PC-3 (cell line): Measurements from ENCODE around the gene STRADA. TPM values are rescaled to one million over a fixed set of nuclear protein-coding genes. Genes with fewer than 3 reads are reported as not detected.

Source experiments
- ATAC-seq: fragments of 200-7000 bp; cut with Tn5 transposase; 2 replicates; pipeline ENCODE4 v1.9.1; 2020; ENCODE audit warnings: mild to moderate bottlenecking, moderate library complexity
- BruUV-seq: library from RNA; stranded (reverse); fragments of 400-500 nt; replicated peaks from 2 replicates; lab custom pipeline; 2021; lab: Mats Ljungman, UMichigan
- CTCF ChIA-PET: fragments of 300-600 bp; sonication (Branson Sonifier 250); formaldehyde crosslinking; loops from one replicate; lab custom pipeline; 2022; ENCODE audit warnings: antibody characterized with exemption; lab: Charles Lee
- POLR2A ChIA-PET: fragments of 300-600 bp; sonication (Branson Sonifier 250); formaldehyde crosslinking; loops from one replicate; lab custom pipeline; 2022; ENCODE audit warnings: antibody characterized with exemption; ENCODE audit not compliant: unreplicated experiment; lab: Charles Lee
- DNase-seq: peaks from one replicate; pipeline ENCODE4 v3.0.0-alpha.2; 2015
- H2AFZ ChIP-seq: fragments of 300-600 bp; sonication (generic); 2 replicates; pipeline ENCODE4 v1.6.0; 2016; ENCODE audit warnings: antibody characterized with exemption, low read length
- H3F3A ChIP-seq: fragments of 300-600 bp; sonication (generic); one replicate; pipeline ENCODE4 v1.6.0; 2017; ENCODE audit warnings: antibody characterized with exemption, low read length, control low read depth, mild to moderate bottlenecking; ENCODE audit not compliant: unreplicated experiment
- H3K27ac ChIP-seq: fragments of 300-600 bp; sonication (generic); 2 replicates; pipeline ENCODE4 v1.5.1; 2016; ENCODE audit warnings: mild to moderate bottlenecking, low read length
- H3K27me3 ChIP-seq: fragments of 300-600 bp; sonication (generic); 2 replicates; pipeline ENCODE4 v1.6.1; 2016; ENCODE audit warnings: low read length, mixed read lengths
- H3K36me3 ChIP-seq: fragments of 300-600 bp; sonication (generic); 2 replicates; pipeline ENCODE4 v1.6.1; 2016; ENCODE audit warnings: low read depth, mixed run types, low read length, mixed read lengths
- H3K4me1 ChIP-seq: fragments of 300-600 bp; sonication (generic); 2 replicates; pipeline ENCODE4 v1.5.1; 2016; ENCODE audit warnings: low read length; ENCODE audit not compliant: insufficient read depth
- H3K4me2 ChIP-seq: fragments of 300-600 bp; sonication (generic); 2 replicates; pipeline ENCODE4 v1.6.0; 2016; ENCODE audit warnings: low read length
- H3K4me3 ChIP-seq: fragments of 300-600 bp; sonication (generic); 2 replicates; pipeline ENCODE4 v1.5.1; 2016; ENCODE audit warnings: mild to moderate bottlenecking, low read length, mixed read lengths
- H3K79me2 ChIP-seq: fragments of 300-600 bp; sonication (generic); 2 replicates; pipeline ENCODE4 v1.6.1; 2017; ENCODE audit warnings: low read length, mixed read lengths
- H3K9ac ChIP-seq: fragments of 300-600 bp; sonication (generic); 2 replicates; pipeline ENCODE4 v1.6.0; 2016; ENCODE audit warnings: mild to moderate bottlenecking, low read length
- H3K9me2 ChIP-seq: fragments of 300-600 bp; sonication (generic); replicated peaks from 2 replicates; pipeline ENCODE4 v1.6.1; 2016; ENCODE audit warnings: mixed run types, low read length, mixed read lengths
- H3K9me3 ChIP-seq: fragments of 300-600 bp; sonication (generic); 2 replicates; pipeline ENCODE4 v1.6.1; 2016; ENCODE audit warnings: low read length, mixed read lengths
- H4K20me1 ChIP-seq: fragments of 300-600 bp; sonication (generic); 2 replicates; pipeline ENCODE4 v1.6.1; 2016; ENCODE audit warnings: low read length, mixed read lengths
- CTCF ChIP-seq: fragments of 300-600 bp; sonication (generic); conservative IDR thresholded peaks from 2 replicates; pipeline ENCODE4 v1.5.1; 2017; ENCODE audit warnings: antibody characterized with exemption, low read depth, mild to moderate bottlenecking, low read length
- EZH2 ChIP-seq: fragments of 300-600 bp; sonication (generic); IDR thresholded peaks from one replicate; pipeline ENCODE4 v1.6.1; 2017; ENCODE audit warnings: antibody characterized with exemption, mild to moderate bottlenecking, low read length; ENCODE audit not compliant: unreplicated experiment
- EZH2phosphoT487 ChIP-seq: fragments of 300-600 bp; sonication (generic); IDR thresholded peaks from 2 replicates; pipeline ENCODE4 v1.6.1; 2018; ENCODE audit warnings: mild to moderate bottlenecking, antibody characterized with exemption, low read length, borderline replicate concordance
- intact Hi-C: fragments of 100-400 bp; cut with micrococcal nuclease; formaldehyde crosslinking; loops from 2 replicates; pipeline ENCODE4 v1.9.0; 2023
- total RNA-seq: library from RNA; depleted of rRNA; stranded (reverse); fragments of >200 nt; gene quantifications from 2 replicates; pipeline ENCODE4 v1.2.3, GENCODE V29; 2014

Gene STRADA
- total RNA-seq, 1 experiment from 2014 or later, result 17.9 TPM

GRCh38 chr17:63768433-63768832 lies 26.8 kb upstream of the STRADA start:
- no TSS peak for BruUV-seq

GRCh38 chr17:63766754-63767153 lies 25.2 kb upstream of the STRADA start:
- Histone ChIP-seq H4K20me1 (peaks cover 34% of the 10 kb centered on the region), H3F3A (no peaks in the 10 kb centered on the region), H3K27ac (no peak overlapping the region), H2AFZ (no peak overlapping the region), H3K79me2 (peaks cover 72% of the 10 kb centered on the region), H3K4me2 (no peak overlapping the region), H3K36me3 (peaks cover 57% of the 10 kb centered on the region), H3K27me3 (no peaks in the 10 kb centered on the region), H3K4me3 (no peak overlapping the region), H3K9me2 (no peaks in the 10 kb centered on the region), H3K4me1 (peaks cover 7% of the 10 kb centered on the region), H3K9me3 (no peaks in the 10 kb centered on the region), H3K9ac (no peak overlapping the region)
- POLR2A ChIA-PET, result no interaction called here
- no peak for DNase-seq
- no peak for ATAC-seq
- CTCF ChIA-PET, result no interaction called here
- no TSS peak for BruUV-seq
- intact Hi-C loops, result no loop called here
- TF ChIP-seq EZH2phosphoT487, result no peak
- no peak for TF ChIP-seq CTCF
- no peak for TF ChIP-seq EZH2

More at GRCh38 chr17:63768433-63768832, 26.8 kb upstream of the STRADA start:
- Histone ChIP-seq H3K36me3 (peaks cover 42% of the 10 kb centered on the region), H3K79me2 (peaks cover 88% of the 10 kb centered on the region), H3K4me2 (no peak overlapping the region), H3K9ac (no peak overlapping the region), H3K4me1 (peaks cover 7% of the 10 kb centered on the region), H3K27ac (no peak overlapping the region), H3K27me3 (no peaks in the 10 kb centered on the region), H4K20me1 (peaks cover 40% of the 10 kb centered on the region), H2AFZ (no peak overlapping the region), H3K9me2 (no peaks in the 10 kb centered on the region), H3F3A (no peaks in the 10 kb centered on the region), H3K9me3 (no peaks in the 10 kb centered on the region), H3K4me3 (no peak overlapping the region)
- DNase-seq (no peak), ATAC-seq (no peak)
- POLR2A ChIA-PET, result no interaction called here
- TF ChIP-seq CTCF (no peak), EZH2phosphoT487 (no peak), EZH2 (no peak)
- intact Hi-C loops, result no loop called here
- CTCF ChIA-PET, result no interaction called here

- no peaks in the 10 kb centered on the region for H3K27me3 ChIP-seq
- no peaks in the 10 kb centered on the region for H3F3A ChIP-seq
- no peak overlapping the region for H3K4me2 ChIP-seq
- peaks cover 71% of the 10 kb centered on the region for H3K36me3 ChIP-seq
- H3K4me3 ChIP-seq, result no peak overlapping the region
- ChIA-PET CTCF (no interaction called here), POLR2A (no interaction called here)
- BruUV-seq, result no TSS peak
- peaks cover 52% of the 10 kb centered on the region for H3K79me2 ChIP-seq
- no peak overlapping the region for H2AFZ ChIP-seq
- DNase-seq (no peak), ATAC-seq (no peak)
- H3K9me3 ChIP-seq, result no peaks in the 10 kb centered on the region
- H3K27ac ChIP-seq, result no peak overlapping the region
- intact Hi-C loops, result no loop called here
- H3K4me1 ChIP-seq, result no peaks in the 10 kb centered on the region
- no peak overlapping the region for H3K9ac ChIP-seq
- H3K9me2 ChIP-seq, result no peaks in the 10 kb centered on the region
- H4K20me1 ChIP-seq, result peaks cover 22% of the 10 kb centered on the region
- TF ChIP-seq EZH2phosphoT487 (no peak), EZH2 (no peak), CTCF (no peak)
Observed at GRCh38 chr17:63764716-63765115, 23.1 kb upstream of the STRADA start.
